GM10266 (cell line): ENCODE results near the gene SLC37A2.
"Not testable (repeated sequence)": the region's sequence is repeated elsewhere in the genome, so short reads cannot be mapped to it uniquely, and the experiment has no call there.

ENCODE experiments used
- DNase-seq: peaks from one replicate; pipeline ENCODE4 v3.0.0; 2012; ENCODE audit errors: extremely low spot score
- CTCF ChIP-seq: IDR thresholded peaks from 2 replicates; pipeline ENCODE4 v1.5.1; 2012; ENCODE audit warnings: mild to moderate bottlenecking, low read depth; ENCODE audit not compliant: control insufficient read depth, insufficient read depth; ENCODE audit errors: missing control alignments

The SLC37A2 gene

GRCh38 chr11:125062931-125063428 is at the start of gene SLC37A2:
Gene SLC37A2 (plus strand): TSS chr11:125063305. CDS start chr11:125063368, 63 bp downstream.
- peak; percentile 84 for DNase-seq
- peak; percentile 34 for TF ChIP-seq CTCF

DNA sequence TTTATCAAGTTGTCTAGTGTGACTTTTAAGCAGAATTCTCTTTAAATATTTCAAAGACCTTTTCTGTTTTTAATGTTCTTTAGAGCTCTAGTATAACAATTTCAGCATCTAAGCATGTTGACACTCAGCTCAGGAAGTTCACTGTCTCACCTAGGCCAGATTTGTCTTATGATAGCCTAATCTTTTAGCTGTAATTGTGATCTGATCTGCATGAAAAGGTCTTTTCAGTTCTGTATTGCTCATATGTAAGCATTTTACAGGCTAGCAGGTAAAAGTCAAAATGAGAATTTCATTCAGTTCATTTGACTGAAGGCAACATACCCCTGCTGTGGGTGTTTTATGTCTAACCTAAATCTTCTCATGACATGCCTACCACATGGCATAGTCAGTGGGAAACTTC is 46.7 kb upstream of the SLC37A2 start:
- no peak for TF ChIP-seq CTCF
- no peak for DNase-seq

- TF ChIP-seq CTCF, result no peak
- DNase-seq, result no peak
These were observed 42.8 kb upstream of the SLC37A2 start for GRCh38 chr11:125020342-125020741.

DNA sequence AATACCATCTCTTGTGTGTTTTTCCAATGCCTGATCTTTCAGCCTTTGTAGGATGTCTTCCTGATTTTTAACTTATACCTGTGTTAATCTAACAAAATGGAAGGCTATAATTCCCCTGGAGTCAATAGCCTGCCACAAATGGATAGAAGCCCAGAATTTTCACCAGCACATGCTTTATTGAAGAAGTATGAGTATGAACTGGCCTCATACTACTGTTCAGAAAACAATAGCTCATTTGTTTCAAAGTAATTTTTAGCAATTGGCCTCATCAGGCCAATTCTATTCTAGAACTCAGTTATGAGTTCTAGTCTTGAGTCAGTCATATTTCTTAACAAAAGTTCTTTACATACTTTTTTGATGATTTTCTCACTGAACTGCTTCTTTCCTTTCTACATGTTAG is 40.6 kb upstream of the SLC37A2 start:
- no peak for TF ChIP-seq CTCF
- no peak for DNase-seq

- TF ChIP-seq CTCF, result no peak
- no peak for DNase-seq
These were observed 37.1 kb upstream of the SLC37A2 start for GRCh38 chr11:125025968-125026367.

DNA sequence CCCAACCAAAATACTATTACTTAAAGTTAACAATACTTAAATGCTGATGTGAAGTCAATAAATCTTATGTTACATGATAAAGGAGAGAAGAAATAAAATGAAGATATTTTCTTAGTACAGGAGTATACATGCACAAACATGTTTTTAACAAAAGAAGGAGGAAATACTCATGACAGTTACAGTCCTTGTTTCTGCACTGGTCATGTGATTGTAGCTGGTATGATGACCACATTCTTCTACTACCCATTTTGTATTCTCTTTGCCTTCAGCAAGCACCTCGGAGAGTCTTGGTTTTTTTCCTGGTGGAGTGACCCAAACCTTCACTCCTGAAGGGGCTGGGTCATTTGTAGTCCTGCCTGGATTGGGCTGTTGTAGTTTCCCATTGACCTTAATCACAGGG is 33.7 kb upstream of the SLC37A2 start:
- DNase-seq, result not testable (repeated sequence)

GRCh38 chr11:125036933-125037332 is 26.2 kb upstream of the SLC37A2 start:
- no peak for DNase-seq
- TF ChIP-seq CTCF, result no peak

DNA sequence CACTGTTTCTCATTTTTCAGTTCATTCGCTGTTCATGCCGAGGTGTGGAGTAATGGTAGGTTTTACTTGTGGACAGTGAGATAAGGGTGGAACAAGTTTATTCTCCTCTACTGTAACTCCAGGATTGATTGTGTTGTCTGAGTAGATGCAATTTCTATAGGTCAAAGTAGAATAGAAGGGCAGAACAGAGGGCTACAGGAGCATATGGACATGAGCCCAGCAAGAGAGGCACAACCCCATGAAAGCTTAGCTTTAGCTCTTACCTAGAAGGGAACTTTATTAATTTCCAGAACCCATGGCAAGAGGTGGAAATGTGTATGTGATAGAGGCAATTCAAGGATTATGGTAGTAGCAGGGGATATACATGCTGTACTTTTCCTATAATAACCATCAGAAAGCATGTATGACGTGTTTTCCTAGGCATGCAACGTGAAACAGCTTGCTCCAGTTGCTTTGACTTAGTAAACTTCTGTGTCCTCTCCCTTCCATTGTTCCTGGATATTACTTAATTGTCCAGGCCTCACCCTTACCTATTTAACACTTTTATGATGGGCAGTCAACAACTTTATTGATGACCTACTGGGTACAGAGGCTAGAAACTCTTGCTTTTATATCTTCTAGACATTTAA is 13.8 kb upstream of the SLC37A2 start:
- TF ChIP-seq CTCF, result no peak
- no peak for DNase-seq
